Measurements from ENCODE around the gene ADAT2. TPM values are rescaled to one million over a fixed set of nuclear protein-coding genes. Genes with fewer than 3 reads are reported as not detected.

The ADAT2 gene
- total RNA-seq, 1 donor from 2014 or later = 8.1 TPM

DNA sequence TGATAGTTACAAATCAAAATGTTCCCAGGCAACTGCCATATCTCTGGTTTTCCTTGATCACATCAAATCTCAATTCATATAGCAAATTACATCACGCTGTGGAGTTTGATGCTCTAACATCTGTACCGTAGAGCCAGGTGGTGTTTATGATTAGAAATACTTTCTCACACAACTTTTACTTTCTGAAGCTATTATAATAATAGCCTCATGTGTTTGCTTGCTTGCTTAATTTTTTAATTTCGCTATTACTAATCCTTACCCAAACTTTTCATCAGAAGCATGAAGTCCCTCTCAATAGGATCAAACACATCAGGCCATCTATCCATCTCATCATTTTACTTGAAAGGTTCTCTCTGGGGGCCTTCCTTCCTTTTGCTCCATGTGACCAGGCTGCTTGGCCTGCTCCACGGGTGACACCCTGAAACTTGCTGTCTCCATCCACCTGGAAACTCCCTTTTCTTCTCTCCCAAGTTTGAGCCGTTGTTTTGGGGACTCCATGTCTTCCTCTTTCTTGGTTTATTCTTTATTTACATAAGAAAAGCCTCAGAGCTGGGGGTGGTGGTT lies 75.4 kb downstream of the ADAT2 start:
- Mint-ChIP-seq H3K36me3 (ENCODE audit: low read depth, unreplicated experiment) (no peaks in the 10 kb centered on the region), H3K9me3 (ENCODE audit: unreplicated experiment) (no peaks in the 10 kb centered on the region), H3K4me3 (ENCODE audit: unreplicated experiment) (no peak overlapping the region), H3K27ac (ENCODE audit: unreplicated experiment) (no peak overlapping the region), H3K27me3 (ENCODE audit: low read depth, unreplicated experiment) (no peaks in the 10 kb centered on the region), H3K4me1 (ENCODE audit: low read depth, unreplicated experiment) (peaks cover 3% of the 10 kb centered on the region)
- Histone ChIP-seq H3K9ac (ENCODE audit: low read length) (no peak overlapping the region), H3K4me1 (ENCODE audit: insufficient read depth, low read length) (no peaks in the 10 kb centered on the region), H3K4me3 (ENCODE audit: insufficient read depth, low read depth, low read length) (no peak overlapping the region), H3K9me3 (ENCODE audit: insufficient read depth, low read depth, low read length) (no peaks in the 10 kb centered on the region), H3K79me2 (ENCODE audit: insufficient read depth, low read length) (no peaks in the 10 kb centered on the region), H3K36me3 (ENCODE audit: insufficient read depth, low read length) (no peaks in the 10 kb centered on the region), H2AFZ (ENCODE audit: low read depth, low read length) (no peak overlapping the region), H3K27ac (ENCODE audit: low read depth, low read length) (no peak overlapping the region), H3K27me3 (ENCODE audit: insufficient read depth, low read length) (no peaks in the 10 kb centered on the region), H4K20me1 (ENCODE audit: insufficient read depth, low read length) (no peaks in the 10 kb centered on the region), H3K4me2 (ENCODE audit: low read length) (no peak overlapping the region)
- DNase-seq (ENCODE audit: low read depth) (no peak), FAIRE-seq (no peak)
- no peak for TF ChIP-seq EZH2 (IDR thresholded peaks at IDR 0.05; ENCODE audit: insufficient read depth, low read length)
- TF ChIP-seq, protein P1, sequence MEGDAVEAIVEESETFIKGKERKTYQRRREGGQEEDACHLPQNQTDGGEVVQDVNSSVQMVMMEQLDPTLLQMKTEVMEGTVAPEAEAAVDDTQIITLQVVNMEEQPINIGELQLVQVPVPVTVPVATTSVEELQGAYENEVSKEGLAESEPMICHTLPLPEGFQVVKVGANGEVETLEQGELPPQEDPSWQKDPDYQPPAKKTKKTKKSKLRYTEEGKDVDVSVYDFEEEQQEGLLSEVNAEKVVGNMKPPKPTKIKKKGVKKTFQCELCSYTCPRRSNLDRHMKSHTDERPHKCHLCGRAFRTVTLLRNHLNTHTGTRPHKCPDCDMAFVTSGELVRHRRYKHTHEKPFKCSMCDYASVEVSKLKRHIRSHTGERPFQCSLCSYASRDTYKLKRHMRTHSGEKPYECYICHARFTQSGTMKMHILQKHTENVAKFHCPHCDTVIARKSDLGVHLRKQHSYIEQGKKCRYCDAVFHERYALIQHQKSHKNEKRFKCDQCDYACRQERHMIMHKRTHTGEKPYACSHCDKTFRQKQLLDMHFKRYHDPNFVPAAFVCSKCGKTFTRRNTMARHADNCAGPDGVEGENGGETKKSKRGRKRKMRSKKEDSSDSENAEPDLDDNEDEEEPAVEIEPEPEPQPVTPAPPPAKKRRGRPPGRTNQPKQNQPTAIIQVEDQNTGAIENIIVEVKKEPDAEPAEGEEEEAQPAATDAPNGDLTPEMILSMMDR (IDR thresholded peaks at IDR 0.05; ENCODE audit: insufficient read depth, low read depth, low read length) = no peak

- H3K9ac ChIP-seq (ENCODE audit: low read length) = no peak overlapping the region
- DNase-seq (ENCODE audit: low read depth) = no peak
- H4K20me1 ChIP-seq (ENCODE audit: insufficient read depth, low read length) = no peaks in the 10 kb centered on the region
- no peaks in the 10 kb centered on the region for H3K36me3 ChIP-seq (ENCODE audit: insufficient read depth, low read length)
- TF ChIP-seq EZH2 (IDR thresholded peaks at IDR 0.05; ENCODE audit: insufficient read depth, low read length) = no peak
- TF ChIP-seq, protein P1 (IDR thresholded peaks at IDR 0.05; ENCODE audit: insufficient read depth, low read depth, low read length) = no peak
- Mint-ChIP-seq H3K27ac (ENCODE audit: unreplicated experiment) (no peak overlapping the region), H3K4me3 (ENCODE audit: unreplicated experiment) (no peak overlapping the region), H3K36me3 (ENCODE audit: low read depth, unreplicated experiment) (no peaks in the 10 kb centered on the region), H3K4me1 (ENCODE audit: low read depth, unreplicated experiment) (no peaks in the 10 kb centered on the region), H3K9me3 (ENCODE audit: unreplicated experiment) (no peaks in the 10 kb centered on the region), H3K27me3 (ENCODE audit: low read depth, unreplicated experiment) (no peaks in the 10 kb centered on the region)
- H3K27ac ChIP-seq (ENCODE audit: low read depth, low read length) = no peak overlapping the region
- no peak for FAIRE-seq
- no peaks in the 10 kb centered on the region for H3K4me1 ChIP-seq (ENCODE audit: insufficient read depth, low read length)
- H3K4me2 ChIP-seq (ENCODE audit: low read length) = no peak overlapping the region
- H3K79me2 ChIP-seq (ENCODE audit: insufficient read depth, low read length) = no peaks in the 10 kb centered on the region
- H3K9me3 ChIP-seq (ENCODE audit: insufficient read depth, low read depth, low read length) = no peaks in the 10 kb centered on the region
- no peak overlapping the region for H2AFZ ChIP-seq (ENCODE audit: low read depth, low read length)
- H3K4me3 ChIP-seq (ENCODE audit: insufficient read depth, low read depth, low read length) = no peak overlapping the region
- no peaks in the 10 kb centered on the region for H3K27me3 ChIP-seq (ENCODE audit: insufficient read depth, low read length)
These were observed 76.5 kb downstream of the ADAT2 start for GRCh38 chr6:143374014-143374413.

Other genes starting within 250 kb of the ADAT2 start
- gene PEX3, start 110 bp upstream of the ADAT2 start, total RNA-seq = 14.2 and 20.8 TPM in 2 replicates
- gene FUCA2, start 61.0 kb upstream of the ADAT2 start, total RNA-seq = 58.7 and 64.0 TPM in 2 replicates
- gene PHACTR2, start 227.3 kb upstream of the ADAT2 start, total RNA-seq = 32.7 and 44.7 TPM in 2 replicates

All from astrocyte (in vitro differentiated cells and primary cell).